PFSK-1 (cell line): Measurements from ENCODE around the gene ASF1A.

Experiments
- FOXP2 ChIP-seq: optimal IDR thresholded peaks from 2 replicates; pipeline ENCODE3; 2011; ENCODE audit warnings: borderline replicate concordance, control low read depth, inconsistent platforms; ENCODE audit not compliant: insufficient read depth; ENCODE audit errors: extremely low read length, extremely low read depth
- POLR2AphosphoS5 ChIP-seq: IDR thresholded peaks from 2 replicates; pipeline ENCODE4 v1.6.1; 2012; ENCODE audit warnings: low read depth, mild to moderate bottlenecking, control low read depth, low read length, moderate library complexity
- REST ChIP-seq, 2 experiments: IDR thresholded peaks; 2 replicates each; pipeline versions ENCODE4 v1.6.1 to v1.8.0; 2011 to 2012; ENCODE audit warnings: low read depth in 2 of 2, low read length in 2 of 2, control low read depth in 1 of 2, inconsistent platforms in 1 of 2, mild to moderate bottlenecking in 1 of 2, moderate library complexity in 1 of 2; ENCODE audit not compliant: insufficient read depth in 1 of 2
- SIN3A ChIP-seq: IDR thresholded peaks from 2 replicates; pipeline ENCODE4 v1.6.1; 2012; ENCODE audit warnings: mild to moderate bottlenecking, low read length, moderate library complexity, borderline replicate concordance; ENCODE audit not compliant: insufficient read depth
- TAF1 ChIP-seq: IDR thresholded peaks from 2 replicates; pipeline ENCODE4 v1.6.1; 2012; ENCODE audit warnings: low read length, control low read depth, borderline replicate concordance; ENCODE audit not compliant: insufficient read depth

The ASF1A gene

GRCh38 chr6:118859517-118860064 is 34.4 kb upstream of the ASF1A start:
- TF ChIP-seq FOXP2 (no peak), POLR2AphosphoS5 (no peak)

- TF ChIP-seq REST (IDR thresholded peaks at IDR 0.05; ENCODE audit: insufficient read depth in 1 of 2, low read depth in 2 of 2, low read length in 2 of 2), result no peak
- TF ChIP-seq POLR2AphosphoS5, result no peak
- TF ChIP-seq FOXP2, result no peak
- TF ChIP-seq SIN3A, result no peak
- no peak for TF ChIP-seq TAF1
Measured at GRCh38 chr6:118860363-118860762, 33.6 kb upstream of the ASF1A start.

GRCh38 chr6:118860880-118861279 is 33.1 kb upstream of the ASF1A start:
- TF ChIP-seq FOXP2, result no peak
- no peak for TF ChIP-seq SIN3A
- TF ChIP-seq REST (IDR thresholded peaks at IDR 0.05; ENCODE audit: insufficient read depth in 1 of 2, low read depth in 2 of 2, low read length in 2 of 2), result no peak
- TF ChIP-seq POLR2AphosphoS5, result no peak
- no peak for TF ChIP-seq TAF1

- TF ChIP-seq FOXP2 (no peak), REST (IDR thresholded peaks at IDR 0.05; ENCODE audit: insufficient read depth in 1 of 2, low read depth in 2 of 2, low read length in 2 of 2) (no peak), TAF1 (no peak)
Measured at GRCh38 chr6:118862443-118862842, 31.5 kb upstream of the ASF1A start.

- no peak for TF ChIP-seq REST (IDR thresholded peaks at IDR 0.05; ENCODE audit: insufficient read depth in 1 of 2, low read depth in 2 of 2, low read length in 2 of 2)
- no peak for TF ChIP-seq TAF1
- TF ChIP-seq POLR2AphosphoS5, result no peak
- TF ChIP-seq SIN3A, result no peak
- TF ChIP-seq FOXP2, result no peak
Measured at GRCh38 chr6:118864341-118865099, 29.4 kb upstream of the ASF1A start.
